ENCODE results near the gene STK26. TPM values are rescaled to one million over a fixed set of nuclear protein-coding genes. Genes with fewer than 3 reads are reported as not detected.

Gene STK26
- polyA plus RNA-seq, 1 donor from 2014 or later: 8.8 TPM

GRCh38 chrX:132016628-132017430 is 6.3 kb upstream of the STK26 start:
- Histone ChIP-seq H3K4me3 (ENCODE audit: low read length) (no peak overlapping the region), H3K9ac (ENCODE audit: low read length) (no peak overlapping the region), H4K20me1 (ENCODE audit: insufficient read depth) (no peaks in the 10 kb centered on the region), H3F3A (ENCODE audit: insufficient read depth, low read length, poor library complexity, severe bottlenecking) (no peaks in the 10 kb centered on the region), H3K27me3 (ENCODE audit: insufficient read depth, low read depth, low read length) (no peaks in the 10 kb centered on the region), H3K4me2 (ENCODE audit: low read length) (no peak overlapping the region), H2AFZ (ENCODE audit: low read depth, low read length) (no peak overlapping the region), H3K79me2 (replicated peaks; ENCODE audit: insufficient read depth, low read length) (no peaks in the 10 kb centered on the region), H3K27ac (ENCODE audit: low read length) (no peak overlapping the region), H3K9me2 (ENCODE audit: insufficient read depth, low read length) (no peaks in the 10 kb centered on the region), H3K36me3 (ENCODE audit: insufficient read depth, low read length) (no peaks in the 10 kb centered on the region), H3K9me3 (ENCODE audit: low read length) (no peaks in the 10 kb centered on the region)
- no peak for TF ChIP-seq TAF1 (IDR thresholded peaks at IDR 0.05; ENCODE audit: low read depth)
- no peak for TF ChIP-seq RAD21 (conservative IDR thresholded peaks at IDR 0.05)
- TF ChIP-seq POLR2AphosphoS5 (IDR thresholded peaks at IDR 0.05): no peak
- TF ChIP-seq SMC3 (conservative IDR thresholded peaks at IDR 0.05; ENCODE audit: poor library complexity): no peak

GRCh38 chrX:132017431-132018185 is 5.5 kb upstream of the STK26 start:
- H3K9me2 ChIP-seq (ENCODE audit: insufficient read depth, low read length): no peaks in the 10 kb centered on the region
- no peak overlapping the region for H3K9ac ChIP-seq (ENCODE audit: low read length)
- TF ChIP-seq EP300 (conservative IDR thresholded peaks at IDR 0.05; ENCODE audit: poor library complexity, severe bottlenecking) (no peak), EZH2 (IDR thresholded peaks at IDR 0.05; ENCODE audit: borderline replicate concordance, insufficient read depth, low read length, poor library complexity, severe bottlenecking) (no peak), RAD21 (conservative IDR thresholded peaks at IDR 0.05) (no peak), SMC3 (conservative IDR thresholded peaks at IDR 0.05; ENCODE audit: poor library complexity) (no peak), TAF1 (IDR thresholded peaks at IDR 0.05; ENCODE audit: low read depth) (no peak), POLR2AphosphoS5 (IDR thresholded peaks at IDR 0.05) (no peak), MXI1 (conservative IDR thresholded peaks at IDR 0.05; ENCODE audit: poor library complexity, severe bottlenecking) (no peak), CTCF (IDR thresholded peaks at IDR 0.05; ENCODE audit: poor library complexity, severe bottlenecking) (no peak), REST (IDR thresholded peaks at IDR 0.05; ENCODE audit: borderline replicate concordance) (no peak)
- H3K4me2 ChIP-seq (ENCODE audit: low read length): no peak overlapping the region
- no peaks in the 10 kb centered on the region for H4K20me1 ChIP-seq (ENCODE audit: insufficient read depth)
- H3K27ac ChIP-seq (ENCODE audit: low read length): no peak overlapping the region
- H3K9me3 ChIP-seq (ENCODE audit: low read length): no peaks in the 10 kb centered on the region
- no peaks in the 10 kb centered on the region for H3K36me3 ChIP-seq (ENCODE audit: insufficient read depth, low read length)
- H3K27me3 ChIP-seq (ENCODE audit: insufficient read depth, low read depth, low read length): no peaks in the 10 kb centered on the region
- no peaks in the 10 kb centered on the region for H3F3A ChIP-seq (ENCODE audit: insufficient read depth, low read length, poor library complexity, severe bottlenecking)
- H3K79me2 ChIP-seq (replicated peaks; ENCODE audit: insufficient read depth, low read length): no peaks in the 10 kb centered on the region
- no peak overlapping the region for H2AFZ ChIP-seq (ENCODE audit: low read depth, low read length)
- H3K4me3 ChIP-seq (ENCODE audit: low read length): no peak overlapping the region
